ENCODE data around the gene AGBL4. TPM values are rescaled to one million over a fixed set of nuclear protein-coding genes. Genes with fewer than 3 reads are reported as not detected.

The AGBL4 gene
- total RNA-seq, 4 donors from 2014 or later, result not detected

DNA sequence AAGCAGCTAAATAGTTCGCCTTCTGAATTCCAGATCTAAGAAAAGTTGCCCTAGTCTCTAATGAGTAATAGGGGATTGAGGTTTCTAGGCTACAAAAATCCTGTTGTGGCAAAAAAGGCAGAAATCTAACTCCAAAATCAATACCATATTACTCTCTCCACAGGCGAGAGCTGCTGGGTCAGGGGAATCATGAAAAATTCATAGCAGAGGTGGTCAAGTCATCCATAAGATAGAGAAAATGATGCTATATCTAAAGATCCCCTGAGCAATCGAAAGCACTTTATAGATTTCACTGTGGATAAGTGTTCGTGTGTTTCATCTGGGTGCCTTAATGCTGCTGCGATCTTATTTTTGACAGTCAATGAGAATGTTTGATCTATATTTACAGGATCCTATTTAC is 417.7 kb downstream of the AGBL4 start:
- no peak overlapping the region for H3K27ac ChIP-seq
- intact Hi-C loops (cut with DNase I), result no loop called here
- WGBS, 2 donors, result 70 to 73% methylated on average over 5 of the region's 5 CpGs
- no peak overlapping the region for H3K4me3 ChIP-seq
- H3K9me3 ChIP-seq, result peaks cover 0 to 11% (median 6%) of the 10 kb centered on the region in 3 donors
- H3K27me3 ChIP-seq, result no peaks in the 10 kb centered on the region
- no peaks in the 10 kb centered on the region for H3K36me3 ChIP-seq
- DNase-seq, result no peak
- H3K4me1 ChIP-seq, result no peaks in the 10 kb centered on the region
- TF ChIP-seq, protein P1, sequence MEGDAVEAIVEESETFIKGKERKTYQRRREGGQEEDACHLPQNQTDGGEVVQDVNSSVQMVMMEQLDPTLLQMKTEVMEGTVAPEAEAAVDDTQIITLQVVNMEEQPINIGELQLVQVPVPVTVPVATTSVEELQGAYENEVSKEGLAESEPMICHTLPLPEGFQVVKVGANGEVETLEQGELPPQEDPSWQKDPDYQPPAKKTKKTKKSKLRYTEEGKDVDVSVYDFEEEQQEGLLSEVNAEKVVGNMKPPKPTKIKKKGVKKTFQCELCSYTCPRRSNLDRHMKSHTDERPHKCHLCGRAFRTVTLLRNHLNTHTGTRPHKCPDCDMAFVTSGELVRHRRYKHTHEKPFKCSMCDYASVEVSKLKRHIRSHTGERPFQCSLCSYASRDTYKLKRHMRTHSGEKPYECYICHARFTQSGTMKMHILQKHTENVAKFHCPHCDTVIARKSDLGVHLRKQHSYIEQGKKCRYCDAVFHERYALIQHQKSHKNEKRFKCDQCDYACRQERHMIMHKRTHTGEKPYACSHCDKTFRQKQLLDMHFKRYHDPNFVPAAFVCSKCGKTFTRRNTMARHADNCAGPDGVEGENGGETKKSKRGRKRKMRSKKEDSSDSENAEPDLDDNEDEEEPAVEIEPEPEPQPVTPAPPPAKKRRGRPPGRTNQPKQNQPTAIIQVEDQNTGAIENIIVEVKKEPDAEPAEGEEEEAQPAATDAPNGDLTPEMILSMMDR (IDR thresholded peaks at IDR 0.05), result no peak
- TF ChIP-seq POLR2A (IDR thresholded peaks at IDR 0.05), result no peak

DNA sequence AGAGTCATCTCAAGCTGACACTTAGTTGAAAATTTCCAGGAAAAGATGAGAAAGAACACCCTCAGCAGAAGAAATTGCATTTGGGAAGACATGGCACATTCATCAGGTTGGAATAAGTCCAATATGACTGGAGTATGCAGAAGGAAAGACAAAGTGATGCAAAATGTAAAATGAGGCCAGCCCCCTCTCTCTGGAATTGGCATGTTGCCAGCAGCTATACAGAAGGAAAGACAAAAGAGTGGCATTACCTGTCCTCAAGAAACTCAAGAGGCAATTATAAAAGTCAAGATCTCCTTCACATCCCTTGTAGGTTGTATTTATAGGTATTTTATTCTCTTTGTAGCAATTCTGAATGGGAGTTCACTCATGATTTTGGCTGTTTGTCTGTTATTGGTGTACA is 426.3 kb downstream of the AGBL4 start:
- Histone ChIP-seq H3K27ac (no peak overlapping the region), H3K36me3 (no peaks in the 10 kb centered on the region), H3K4me3 (no peak overlapping the region), H3K27me3 (no peaks in the 10 kb centered on the region), H3K9me3 (peaks cover 0 to 11% (median 6%) of the 10 kb centered on the region in 3 donors), H3K4me1 (no peaks in the 10 kb centered on the region)
- no peak for TF ChIP-seq POLR2A (IDR thresholded peaks at IDR 0.05)
- TF ChIP-seq, protein P1 (IDR thresholded peaks at IDR 0.05), result no peak
- intact Hi-C loops (cut with DNase I), result no loop called here
- DNase-seq, result no peak

DNA sequence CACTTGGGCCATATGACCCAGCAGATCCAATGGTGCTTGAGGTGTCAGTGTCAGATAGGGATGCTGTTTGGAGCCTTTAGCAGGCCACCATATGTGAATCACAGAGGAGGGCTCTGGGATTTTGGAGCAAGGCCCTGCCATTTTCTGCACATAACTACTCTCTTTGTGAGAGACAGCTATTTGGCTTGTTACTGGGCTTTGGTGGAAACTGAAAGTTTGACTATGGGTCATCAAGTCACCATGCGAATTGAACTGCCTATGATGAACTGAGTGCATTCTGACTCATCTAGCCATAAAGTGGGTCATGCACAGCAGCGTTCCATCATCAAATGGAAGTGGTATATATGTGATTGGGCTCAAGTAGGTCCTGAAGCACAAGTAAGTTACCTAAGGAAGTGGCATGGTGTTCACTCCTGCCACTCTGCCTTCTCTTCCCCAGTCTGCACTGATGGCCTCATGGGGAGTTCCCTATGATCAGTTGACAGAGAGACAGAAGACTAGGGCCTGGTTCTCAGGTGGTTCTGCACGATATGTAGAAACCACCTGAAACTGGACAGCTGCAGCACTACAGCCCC is 447.3 kb downstream of the AGBL4 start:
- Histone ChIP-seq H3K36me3 (no peaks in the 10 kb centered on the region), H3K4me3 (no peak overlapping the region), H3K27ac (no peak overlapping the region), H3K4me1 (no peaks in the 10 kb centered on the region), H3K9me3 (peaks cover 0 to 24% (median 17%) of the 10 kb centered on the region in 3 donors), H3K27me3 (no peaks in the 10 kb centered on the region)
- TF ChIP-seq, protein P1 (IDR thresholded peaks at IDR 0.05), result no peak
- TF ChIP-seq POLR2A (IDR thresholded peaks at IDR 0.05), result no peak
- 69 to 71% methylated on average over 2 to 3 of the region's 3 CpGs for WGBS, 2 donors
- DNase-seq, result no peak
- intact Hi-C loops (cut with DNase I), result no loop called here

DNA sequence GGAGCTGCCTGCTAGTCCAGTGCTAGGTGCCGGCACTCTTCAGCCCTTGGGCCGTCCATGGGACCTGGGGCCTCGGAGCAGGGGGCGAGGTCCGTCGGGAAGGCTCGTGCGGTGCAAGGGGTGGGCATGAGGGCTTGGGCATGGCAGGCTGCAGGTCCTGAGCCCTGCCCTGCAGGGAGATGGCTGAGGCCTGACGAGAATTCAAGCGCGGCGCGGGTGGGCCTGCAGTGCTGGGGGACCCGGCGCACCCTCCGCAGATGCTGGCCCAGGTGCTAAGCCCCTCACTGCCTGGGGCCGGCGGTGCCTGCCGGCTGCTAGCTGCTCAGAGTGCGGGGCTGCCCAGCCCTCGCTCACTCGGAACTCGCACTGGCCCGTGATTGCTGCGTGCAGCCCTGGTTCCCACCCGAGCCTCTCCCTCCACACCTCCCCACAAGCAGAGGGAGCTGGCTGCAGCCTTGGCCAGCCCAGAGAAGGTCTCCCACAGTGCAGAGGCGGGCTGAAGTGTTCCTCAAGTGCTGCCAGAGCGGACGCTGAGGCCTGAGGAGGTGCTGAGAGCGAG is 467.0 kb downstream of the AGBL4 start:
- Histone ChIP-seq H3K27ac (no peak overlapping the region), H3K36me3 (no peaks in the 10 kb centered on the region), H3K27me3 (no peaks in the 10 kb centered on the region), H3K4me1 (no peaks in the 10 kb centered on the region), H3K9me3 (peaks cover 0 to 16% (median 11%) of the 10 kb centered on the region in 3 donors), H3K4me3 (no peak overlapping the region)
- 91 to 93% methylated on average over 3 to 5 of the region's 30 CpGs for WGBS, 2 donors
- no peak for DNase-seq
- intact Hi-C loops (cut with DNase I), result no loop called here
- TF ChIP-seq, protein P1 (IDR thresholded peaks at IDR 0.05), result no peak
- no peak for TF ChIP-seq POLR2A (IDR thresholded peaks at IDR 0.05)

DNA sequence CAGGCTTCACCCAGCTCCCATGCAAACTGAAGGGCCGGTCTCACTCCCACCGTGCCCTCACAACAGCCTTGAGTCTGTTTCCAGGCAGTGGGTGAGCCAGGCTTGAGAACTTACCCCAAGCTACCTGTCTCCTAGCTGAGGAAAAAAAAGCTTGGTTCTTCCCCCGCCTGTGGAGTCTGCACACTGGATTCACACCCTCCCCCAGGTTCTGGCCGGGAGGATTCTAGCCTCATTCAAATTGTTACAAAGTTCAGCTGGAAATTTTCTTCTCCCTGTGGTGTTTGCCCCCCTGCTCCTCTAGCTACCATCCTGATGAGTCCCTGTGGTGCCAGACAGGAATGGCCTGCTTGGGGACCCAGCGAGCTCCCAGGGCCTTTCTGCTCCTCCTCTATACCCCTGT is 471.7 kb downstream of the AGBL4 start:
- H3K27ac ChIP-seq, result no peak overlapping the region

More for the DNA sequence above, 471.7 kb downstream of the AGBL4 start:
- peaks cover 0 to 16% (median 7%) of the 10 kb centered on the region in 3 donors for H3K9me3 ChIP-seq
- 73 to 87% methylated on average over 3 to 5 of the region's 5 CpGs for WGBS, 2 donors
- H3K4me3 ChIP-seq, result no peak overlapping the region
- H3K27me3 ChIP-seq, result no peaks in the 10 kb centered on the region
- no peaks in the 10 kb centered on the region for H3K4me1 ChIP-seq
- TF ChIP-seq POLR2A (IDR thresholded peaks at IDR 0.05), result no peak
- TF ChIP-seq, protein P1 (IDR thresholded peaks at IDR 0.05), result no peak
- DNase-seq, result no peak
- intact Hi-C loops (cut with DNase I), result no loop called here
- H3K36me3 ChIP-seq, result no peaks in the 10 kb centered on the region
